BE2C (cell line): ENCODE results near the gene POLN.

Source experiments
- DNase-seq: peaks from one replicate; pipeline ENCODE4 v3.0.0-alpha.2; 2020
- H3K27me3 ChIP-seq: fragments of 250-450 bp; sonication (Bioruptor Pico); 2 replicates; pipeline ENCODE4 v1.5.1; 2020; ENCODE audit warnings: mild to moderate bottlenecking
- H3K36me3 ChIP-seq: fragments of 250-450 bp; sonication (Bioruptor Pico); 2 replicates; pipeline ENCODE4 v1.5.1; 2020; ENCODE audit warnings: mild to moderate bottlenecking
- H3K4me1 ChIP-seq: fragments of 250-450 bp; sonication (Bioruptor Pico); 2 replicates; pipeline ENCODE4 v1.5.1; 2020
- H3K4me3 ChIP-seq: 2 replicates; pipeline ENCODE4 v1.5.1; 2011; ENCODE audit warnings: low read depth, low read length
- H3K9me3 ChIP-seq: fragments of 250-450 bp; sonication (Bioruptor Pico); 2 replicates; pipeline ENCODE4 v1.5.1; 2020
- CTCF ChIP-seq: IDR thresholded peaks from 2 replicates; pipeline ENCODE4 v1.5.1; 2012; ENCODE audit warnings: mild to moderate bottlenecking, low read depth, low read length

POLN gene

GRCh38 chr4:2155246-2155645, 86.7 kb downstream of the POLN start:
- no peaks in the 10 kb centered on the region for H3K36me3 ChIP-seq
- peaks cover 6% of the 10 kb centered on the region for H3K27me3 ChIP-seq
- TF ChIP-seq CTCF, result no peak
- no peaks in the 10 kb centered on the region for H3K4me1 ChIP-seq
- H3K4me3 ChIP-seq, result no peak overlapping the region
- no peak for DNase-seq
- H3K9me3 ChIP-seq, result no peaks in the 10 kb centered on the region

GRCh38 chr4:2154215-2154740, 87.6 kb downstream of the POLN start:
- H3K4me3 ChIP-seq, result no peak overlapping the region
- no peaks in the 10 kb centered on the region for H3K36me3 ChIP-seq
- no peaks in the 10 kb centered on the region for H3K4me1 ChIP-seq
- H3K27me3 ChIP-seq, result peaks cover 6% of the 10 kb centered on the region
- H3K9me3 ChIP-seq, result no peaks in the 10 kb centered on the region
- TF ChIP-seq CTCF, result no peak
- no peak for DNase-seq

- Histone ChIP-seq H3K27me3 (peaks cover 6% of the 10 kb centered on the region), H3K4me3 (no peak overlapping the region), H3K4me1 (no peaks in the 10 kb centered on the region), H3K36me3 (no peaks in the 10 kb centered on the region), H3K9me3 (no peaks in the 10 kb centered on the region)
- no peak for TF ChIP-seq CTCF
- DNase-seq, result no peak
These were observed 90.4 kb downstream of the POLN start for GRCh38 chr4:2151544-2151943.

GRCh38 chr4:2150076-2150475, 91.8 kb downstream of the POLN start:
- H3K4me3 ChIP-seq, result no peak overlapping the region
- H3K9me3 ChIP-seq, result no peaks in the 10 kb centered on the region
- DNase-seq, result no peak
- H3K4me1 ChIP-seq, result no peaks in the 10 kb centered on the region
- H3K36me3 ChIP-seq, result no peaks in the 10 kb centered on the region
- TF ChIP-seq CTCF, result no peak
- peaks cover 6% of the 10 kb centered on the region for H3K27me3 ChIP-seq

- no peaks in the 10 kb centered on the region for H3K36me3 ChIP-seq
- H3K27me3 ChIP-seq, result no peaks in the 10 kb centered on the region
- no peaks in the 10 kb centered on the region for H3K9me3 ChIP-seq
- TF ChIP-seq CTCF, result no peak
- H3K4me3 ChIP-seq, result no peak overlapping the region
- DNase-seq, result no peak
- no peaks in the 10 kb centered on the region for H3K4me1 ChIP-seq
These were observed 99.1 kb downstream of the POLN start for GRCh38 chr4:2142630-2143427.

- no peak for DNase-seq
- no peak overlapping the region for H3K4me3 ChIP-seq
- no peaks in the 10 kb centered on the region for H3K9me3 ChIP-seq
- no peaks in the 10 kb centered on the region for H3K27me3 ChIP-seq
- no peak for TF ChIP-seq CTCF
- no peaks in the 10 kb centered on the region for H3K36me3 ChIP-seq
- no peaks in the 10 kb centered on the region for H3K4me1 ChIP-seq
These were observed 100.0 kb downstream of the POLN start for GRCh38 chr4:2141762-2142451.
